NCI-H1092 (cell line): ENCODE measurements around the gene CALHM1.
"Not testable (repeated sequence)": the region's sequence is repeated elsewhere in the genome, so short reads cannot be mapped to it uniquely, and the experiment has no call there.

Source experiments
- DNase-seq: peaks from one replicate; lab custom pipeline; 2025; lab: John Stamatoyannopoulos, UW

The CALHM1 gene

GRCh38 chr10:103486635-103487409, 28.1 kb upstream of the CALHM1 start:
- DNase-seq, result not testable (repeated sequence)

- DNase-seq, result peak; percentile 27
Measured at GRCh38 chr10:103481974-103482531, 23.4 kb upstream of the CALHM1 start.

GRCh38 chr10:103480521-103480920, 21.8 kb upstream of the CALHM1 start:
- DNase-seq, result no peak

GRCh38 chr10:103479135-103479534, 20.4 kb upstream of the CALHM1 start, which contains the start of gene CALHM3:
CALHM3 (minus strand) TSS chr10:103479240; CDS start chr10:103479032, 208 bp downstream.
- no peak for DNase-seq

GRCh38 chr10:103478671-103479070, 20.0 kb upstream of the CALHM1 start:
- no peak for DNase-seq

GRCh38 chr10:103476046-103476768, 17.5 kb upstream of the CALHM1 start:
- no peak for DNase-seq

- DNase-seq, result no peak
Measured at GRCh38 chr10:103475437-103475836, 16.7 kb upstream of the CALHM1 start.

- DNase-seq, result no peak
Measured at GRCh38 chr10:103474077-103474476, 15.4 kb upstream of the CALHM1 start.

- no peak for DNase-seq
Measured at GRCh38 chr10:103473261-103473671, 14.6 kb upstream of the CALHM1 start.

GRCh38 chr10:103472005-103472404, 13.3 kb upstream of the CALHM1 start:
- no peak for DNase-seq

- DNase-seq, result no peak
Measured at GRCh38 chr10:103470761-103471653, 12.3 kb upstream of the CALHM1 start.

- DNase-seq, result no peak
Measured at GRCh38 chr10:103469201-103469600, 10.5 kb upstream of the CALHM1 start.

- no peak for DNase-seq
Measured at GRCh38 chr10:103467406-103467805, 8.7 kb upstream of the CALHM1 start.

- no peak for DNase-seq
Measured at GRCh38 chr10:103466734-103467133, 8.0 kb upstream of the CALHM1 start.

- DNase-seq, result no peak
Measured at GRCh38 chr10:103465411-103466179, 6.9 kb upstream of the CALHM1 start.

- no peak for DNase-seq
Measured at GRCh38 chr10:103463499-103463898, 4.8 kb upstream of the CALHM1 start.

GRCh38 chr10:103459615-103460014, 915 bp upstream of the CALHM1 start:
- DNase-seq, result no peak

GRCh38 chr10:103457896-103458583, 660 bp downstream of the CALHM1 start:
- no peak for DNase-seq

GRCh38 chr10:103457176-103457712, 1.5 kb downstream of the CALHM1 start:
- no peak for DNase-seq

GRCh38 chr10:103456074-103456660, 2.5 kb downstream of the CALHM1 start:
- DNase-seq, result no peak
